HCT116 (cell line): ENCODE results near the gene MYLK4. TPM values are rescaled to one million over a fixed set of nuclear protein-coding genes. Genes with fewer than 3 reads are reported as not detected.

ENCODE experiments used
- ATAC-seq: fragments of 200-7000 bp; cut with Tn5 transposase; 2 replicates; pipeline ENCODE4 v1.9.1; 2020; ENCODE audit warnings: mild to moderate bottlenecking, moderate library complexity
- BruUV-seq: library from RNA; stranded (reverse); fragments of 400-500 nt; replicated peaks from 2 replicates; lab custom pipeline; 2021; lab: Mats Ljungman, UMichigan
- CTCF ChIA-PET: fragments of 300-600 bp; sonication (Branson Sonifier 250); formaldehyde crosslinking; loops from one replicate; lab custom pipeline; 2021; ENCODE audit warnings: antibody characterized with exemption; lab: Charles Lee
- POLR2A ChIA-PET: fragments of 300-600, 350-600 bp; sonication (Branson Sonifier 250); formaldehyde crosslinking; loops from one replicate; lab custom pipeline; 2021; ENCODE audit warnings: antibody characterized with exemption; lab: Charles Lee
- RAD21 ChIA-PET, 2 experiments: fragments of 300-600 bp; sonication (Branson Sonifier 250); formaldehyde crosslinking; loops; one replicate each; lab custom pipeline; 2023; ENCODE audit warnings: low total read pairs in 2 of 2; ENCODE audit not compliant: uncharacterized antibody in 2 of 2, unreplicated experiment in 2 of 2, low non-redundant PET in 1 of 2; lab: Charles Lee
- DNase-seq: peaks from one replicate; pipeline ENCODE4 v3.0.0-alpha.2; 2010; ENCODE audit warnings: low read depth, low spot score
- H2AFZ ChIP-seq: fragments of 200-600 bp; shearing (Covaris generic), sonication (generic); 2 replicates; pipeline ENCODE4 v1.6.1; 2017; ENCODE audit warnings: low read depth, mixed run types, mixed read lengths, antibody characterized with exemption, low read length; ENCODE audit not compliant: poor library complexity, severe bottlenecking
- H3K27ac ChIP-seq: 2 replicates; pipeline ENCODE4 v1.5.1; 2012; ENCODE audit warnings: low read depth, low read length
- H3K27me3 ChIP-seq: fragments of 200-600 bp; sonication (generic); 2 replicates; pipeline ENCODE4 v1.6.1; 2016; ENCODE audit warnings: mixed run types, low read length, mixed read lengths; ENCODE audit not compliant: insufficient read depth
- H3K36me3 ChIP-seq, 2 experiments: fragments of 200-500 bp in 1 of 2; fragments of 200-600 bp in 1 of 2; sonication (Bioruptor generic) in 1 of 2; sonication (generic) in 1 of 2; 2 replicates each; pipeline versions ENCODE4 v1.5.1 to v1.6.1; 2014 to 2016; ENCODE audit warnings: low read length in 2 of 2, inconsistent platforms in 1 of 2, mixed read lengths in 1 of 2, mixed run types in 1 of 2; ENCODE audit not compliant: insufficient read depth in 2 of 2, control insufficient read depth in 1 of 2
- H3K4me1 ChIP-seq, 2 experiments: fragments of 200-600 bp in 1 of 2; sonication (generic) in 1 of 2; 2 replicates each; pipeline versions ENCODE4 v1.5.1 to v1.6.1; 2012 to 2017; ENCODE audit warnings: low read length in 2 of 2, inconsistent platforms in 1 of 2, mild to moderate bottlenecking in 1 of 2, mixed read lengths in 1 of 2, mixed run types in 1 of 2, moderate library complexity in 1 of 2; ENCODE audit not compliant: insufficient read depth in 2 of 2, control insufficient read depth in 1 of 2
- H3K4me2 ChIP-seq: fragments of 200-600 bp; sonication (generic); 2 replicates; pipeline ENCODE4 v1.6.1; 2017; ENCODE audit warnings: mixed run types, low read length, mixed read lengths
- H3K4me3 ChIP-seq, 2 experiments: fragments of 200-600 bp in 1 of 2; sonication (generic) in 1 of 2; replicated peaks in 1 of 2; 2 replicates each; pipeline ENCODE4 v1.5.1; 2011 to 2016; ENCODE audit warnings: low read length in 2 of 2, control low read depth in 1 of 2, low read depth in 1 of 2, mild to moderate bottlenecking in 1 of 2, mixed read lengths in 1 of 2, mixed run types in 1 of 2
- H3K79me2 ChIP-seq: fragments of 200-600 bp; sonication (generic); 2 replicates; pipeline ENCODE4 v1.6.1; 2017; ENCODE audit warnings: mild to moderate bottlenecking, mixed run types, low read length, moderate library complexity, mixed read lengths; ENCODE audit not compliant: insufficient read depth
- H3K9ac ChIP-seq: fragments of 200-600 bp; sonication (generic); 2 replicates; pipeline ENCODE4 v1.6.1; 2016; ENCODE audit warnings: low read length, mixed read lengths
- H3K9me2 ChIP-seq: fragments of 200-600 bp; sonication (generic), shearing (Covaris generic); 2 replicates; pipeline ENCODE4 v1.6.1; 2017; ENCODE audit warnings: mixed run types, mild to moderate bottlenecking, moderate library complexity; ENCODE audit not compliant: insufficient read depth
- H3K9me3 ChIP-seq, 2 experiments: fragments of 200-500 bp in 1 of 2; fragments of 200-600 bp in 1 of 2; sonication (Bioruptor generic) in 1 of 2; sonication (generic) in 1 of 2; 2 replicates each; pipeline ENCODE4 v1.6.1; 2014 to 2017; ENCODE audit warnings: low read length in 2 of 2, mixed read lengths in 2 of 2, inconsistent platforms in 1 of 2, low read depth in 1 of 2, mild to moderate bottlenecking in 1 of 2, mixed run types in 1 of 2, moderate library complexity in 1 of 2; ENCODE audit not compliant: control insufficient read depth in 1 of 2, insufficient read depth in 1 of 2
- H4K20me1 ChIP-seq: fragments of 200-600 bp; sonication (generic), shearing (Covaris generic); 2 replicates; pipeline ENCODE4 v1.6.1; 2017; ENCODE audit warnings: mixed run types, mild to moderate bottlenecking, moderate library complexity; ENCODE audit not compliant: insufficient read depth
- CBX3 ChIP-seq: IDR thresholded peaks from 2 replicates; pipeline ENCODE4 v1.6.1; 2012; ENCODE audit warnings: low read depth
- EZH2phosphoT487 ChIP-seq: fragments of 200-600 bp; IDR thresholded peaks from 2 replicates; pipeline ENCODE4 v1.6.1; 2018; ENCODE audit warnings: antibody characterized with exemption, borderline replicate concordance
- RAD21 ChIP-seq: IDR thresholded peaks from 2 replicates; pipeline ENCODE4 v1.6.1; 2012; ENCODE audit warnings: low read depth, mild to moderate bottlenecking
- SIN3A ChIP-seq: IDR thresholded peaks from 2 replicates; pipeline ENCODE4 v1.6.1; 2012; ENCODE audit warnings: low read depth
- TCF7L2 ChIP-seq: IDR thresholded peaks from 2 replicates; pipeline ENCODE4 v1.7.0; 2011; ENCODE audit warnings: borderline replicate concordance, inconsistent platforms; ENCODE audit not compliant: insufficient read depth, insufficient read length; ENCODE audit errors: extremely low read depth
- YY1 ChIP-seq: IDR thresholded peaks from 2 replicates; pipeline ENCODE4 v1.6.1; 2011; ENCODE audit warnings: low read length, low read depth, moderate library complexity, mild to moderate bottlenecking; ENCODE audit not compliant: insufficient replicate concordance; ENCODE audit errors: extremely low read depth
- ZNF274 ChIP-seq: fragments of 200-500 bp; sonication (Bioruptor generic); IDR thresholded peaks from 2 replicates; pipeline ENCODE4 v1.6.1; 2014; ENCODE audit warnings: mild to moderate bottlenecking, low read depth, low read length, inconsistent platforms
- intact Hi-C: fragments of 100-400 bp; cut with micrococcal nuclease; formaldehyde crosslinking; loops from 2 replicates; pipeline ENCODE4 v1.10.0; 2022
- total RNA-seq: library from RNA; stranded (reverse); gene quantifications from one replicate; pipeline ENCODE4 v1.2.1, GENCODE V29; 2021; ENCODE audit not compliant: unreplicated experiment
- TF ChIP-seq, protein P1 (sequence below): IDR thresholded peaks from 2 replicates; pipeline ENCODE4 v1.6.1; 2011; ENCODE audit warnings: mild to moderate bottlenecking, low read length, moderate library complexity; ENCODE audit not compliant: insufficient replicate concordance; ENCODE audit errors: extremely low read depth
- TF ChIP-seq, protein P2 (sequence below): IDR thresholded peaks from 2 replicates; pipeline ENCODE4 v1.6.1; 2012

The MYLK4 gene
- total RNA-seq, 1 experiment from 2014 or later = 0.27 TPM

DNA sequence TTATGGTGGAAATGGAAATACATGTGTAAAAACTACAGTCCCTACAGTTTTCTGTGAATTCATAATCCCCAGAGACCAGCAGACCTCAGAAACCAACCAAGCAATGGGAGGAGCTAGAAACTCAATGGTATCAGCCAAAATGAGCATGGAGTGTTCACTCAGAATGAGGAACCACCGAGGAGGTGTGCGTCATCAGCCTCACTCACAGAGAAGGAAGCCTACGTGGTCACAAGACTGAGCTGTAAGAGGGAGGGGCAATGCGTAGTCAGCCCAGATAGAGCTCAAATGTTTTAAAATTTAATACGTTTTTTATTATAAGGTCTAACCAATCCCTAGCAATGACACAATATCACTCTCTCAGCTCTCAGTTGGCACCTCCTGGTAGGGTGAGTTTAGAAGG lies 17.4 kb downstream of the MYLK4 start:
- no TSS peak for BruUV-seq

DNA sequence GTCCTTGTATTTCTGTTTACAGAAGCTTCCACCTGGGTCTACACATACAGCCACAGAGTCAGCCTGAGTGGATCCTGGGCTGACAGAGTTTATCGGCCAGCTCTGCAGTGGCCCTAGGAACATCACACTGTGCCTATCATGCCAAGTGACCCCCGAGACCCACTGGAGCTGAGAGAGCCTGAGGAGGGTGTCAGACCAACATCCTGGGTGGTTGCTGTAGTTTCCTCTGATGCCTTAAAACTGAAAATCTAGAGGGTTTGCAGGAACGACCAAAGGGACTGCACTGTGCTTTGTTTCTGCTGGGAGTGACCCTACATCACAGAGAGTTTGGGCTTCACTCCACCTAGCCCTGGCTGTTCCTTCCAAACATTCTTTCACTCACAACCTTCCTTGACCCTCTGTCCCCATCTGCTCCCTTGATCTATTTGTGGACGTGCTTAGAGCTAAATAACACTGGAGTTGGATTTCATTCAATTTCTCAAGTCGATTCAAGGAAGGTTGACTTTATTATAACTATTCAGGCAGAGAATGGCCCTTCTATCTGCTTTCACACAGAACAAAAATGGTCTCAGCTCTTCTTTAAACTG lies 18.1 kb downstream of the MYLK4 start:
- Histone ChIP-seq H3K4me3 (no peak overlapping the region), H3K9me3 (no peaks in the 10 kb centered on the region), H3K9me2 (no peaks in the 10 kb centered on the region), H4K20me1 (no peaks in the 10 kb centered on the region), H3K27ac (no peak overlapping the region), H3K36me3 (no peaks in the 10 kb centered on the region), H3K79me2 (no peaks in the 10 kb centered on the region), H3K27me3 (no peaks in the 10 kb centered on the region), H3K4me1 (peaks cover 5 to 11% of the 10 kb centered on the region in 2 experiments; a peak in 2 of 4 replicates), H3K9ac (no peak overlapping the region), H2AFZ (no peak overlapping the region), H3K4me2 (no peak overlapping the region)
- ChIA-PET RAD21 (no interaction called here), POLR2A (no interaction called here), CTCF (interaction anchor here (1.4 kb wide), 1 partner anchor 18 kb away, joined by 4 read pairs; the partner anchor contains the start of gene MYLK4)
- DNase-seq (no peak), ATAC-seq (no peak)
- no TSS peak for BruUV-seq
- TF ChIP-seq CBX3 = no peak
- TF ChIP-seq EZH2phosphoT487 = no peak
- no peak for TF ChIP-seq ZNF274
- no peak for TF ChIP-seq RAD21
- no peak for TF ChIP-seq TCF7L2
- intact Hi-C loops = no loop called here

More for the DNA sequence above, 17.4 kb downstream of the MYLK4 start:
- H3K79me2 ChIP-seq = no peaks in the 10 kb centered on the region
- TF ChIP-seq, protein P1, sequence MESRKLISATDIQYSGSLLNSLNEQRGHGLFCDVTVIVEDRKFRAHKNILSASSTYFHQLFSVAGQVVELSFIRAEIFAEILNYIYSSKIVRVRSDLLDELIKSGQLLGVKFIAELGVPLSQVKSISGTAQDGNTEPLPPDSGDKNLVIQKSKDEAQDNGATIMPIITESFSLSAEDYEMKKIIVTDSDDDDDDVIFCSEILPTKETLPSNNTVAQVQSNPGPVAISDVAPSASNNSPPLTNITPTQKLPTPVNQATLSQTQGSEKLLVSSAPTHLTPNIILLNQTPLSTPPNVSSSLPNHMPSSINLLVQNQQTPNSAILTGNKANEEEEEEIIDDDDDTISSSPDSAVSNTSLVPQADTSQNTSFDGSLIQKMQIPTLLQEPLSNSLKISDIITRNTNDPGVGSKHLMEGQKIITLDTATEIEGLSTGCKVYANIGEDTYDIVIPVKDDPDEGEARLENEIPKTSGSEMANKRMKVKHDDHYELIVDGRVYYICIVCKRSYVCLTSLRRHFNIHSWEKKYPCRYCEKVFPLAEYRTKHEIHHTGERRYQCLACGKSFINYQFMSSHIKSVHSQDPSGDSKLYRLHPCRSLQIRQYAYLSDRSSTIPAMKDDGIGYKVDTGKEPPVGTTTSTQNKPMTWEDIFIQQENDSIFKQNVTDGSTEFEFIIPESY = no peak
- TF ChIP-seq, protein P2, sequence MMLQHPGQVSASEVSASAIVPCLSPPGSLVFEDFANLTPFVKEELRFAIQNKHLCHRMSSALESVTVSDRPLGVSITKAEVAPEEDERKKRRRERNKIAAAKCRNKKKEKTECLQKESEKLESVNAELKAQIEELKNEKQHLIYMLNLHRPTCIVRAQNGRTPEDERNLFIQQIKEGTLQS = no peak
- TF ChIP-seq YY1 = no peak
- TF ChIP-seq SIN3A = no peak
- no peak overlapping the region for H3K4me3 ChIP-seq
- H4K20me1 ChIP-seq = no peaks in the 10 kb centered on the region
- CTCF ChIA-PET = no interaction called here
- H2AFZ ChIP-seq = no peak overlapping the region
- no peak overlapping the region for H3K27ac ChIP-seq
- RAD21 ChIA-PET = no interaction called here
- intact Hi-C loops = no loop called here
- H3K4me2 ChIP-seq = no peak overlapping the region
- DNase-seq (no peak), ATAC-seq (no peak)
- H3K9me2 ChIP-seq = no peaks in the 10 kb centered on the region
- H3K9ac ChIP-seq = no peak overlapping the region
- H3K4me1 ChIP-seq = peaks cover 5 to 11% of the 10 kb centered on the region in 2 experiments; a peak in 2 of 4 replicates
- no peaks in the 10 kb centered on the region for H3K27me3 ChIP-seq
- no peaks in the 10 kb centered on the region for H3K36me3 ChIP-seq
- POLR2A ChIA-PET = no interaction called here
- H3K9me3 ChIP-seq = no peaks in the 10 kb centered on the region
